Neural cell (in vitro differentiated cells): ENCODE data around the gene CFAP210. TPM values are rescaled to one million over a fixed set of nuclear protein-coding genes. Genes with fewer than 3 reads are reported as not detected.

Experiments
- H2AFZ ChIP-seq: fragments of 200-600, 300-800 bp; sonication (generic), shearing (Covaris generic); 2 replicates; pipeline ENCODE4 v1.6.0; 2014; ENCODE audit warnings: low read depth, mild to moderate bottlenecking, antibody characterized with exemption, low read length, moderate library complexity
- H3F3A ChIP-seq: fragments of 200-600 bp; shearing (Covaris generic); 2 replicates; pipeline ENCODE4 v1.6.1; 2016; ENCODE audit warnings: mild to moderate bottlenecking, moderate library complexity, mixed read lengths, antibody characterized with exemption, low read length; ENCODE audit not compliant: insufficient read depth, poor library complexity, severe bottlenecking
- H3K27ac ChIP-seq: fragments of 200-600, 300-800 bp; sonication (generic), shearing (Covaris generic); 2 replicates; pipeline ENCODE4 v1.5.1; 2014; ENCODE audit warnings: mild to moderate bottlenecking, low read length, moderate library complexity
- H3K27me3 ChIP-seq: fragments of 300-800, 200-600 bp; sonication (generic), shearing (Covaris generic); 2 replicates; pipeline ENCODE4 v1.6.0; 2014; ENCODE audit warnings: mild to moderate bottlenecking, low read depth, low read length, moderate library complexity; ENCODE audit not compliant: insufficient read depth
- H3K36me3 ChIP-seq: fragments of 300-800, 200-600 bp; sonication (generic), shearing (Covaris generic); 2 replicates; pipeline ENCODE4 v1.5.1; 2014; ENCODE audit warnings: mild to moderate bottlenecking, antibody characterized with exemption, low read length, moderate library complexity; ENCODE audit not compliant: insufficient read depth
- H3K4me2 ChIP-seq: fragments of 300-800, 200-600 bp; sonication (generic), shearing (Covaris generic); 2 replicates; pipeline ENCODE4 v1.6.0; 2014; ENCODE audit warnings: mild to moderate bottlenecking, low read length
- H3K4me3 ChIP-seq: fragments of 300-800, 200-600 bp; sonication (generic), shearing (Covaris generic); 2 replicates; pipeline ENCODE4 v1.5.1; 2014; ENCODE audit warnings: mild to moderate bottlenecking, low read length, moderate library complexity
- H3K79me2 ChIP-seq: fragments of 200-600 bp; shearing (Covaris generic); replicated peaks from 2 replicates; pipeline ENCODE4 v1.6.0; 2014; ENCODE audit warnings: mild to moderate bottlenecking, low read length, moderate library complexity; ENCODE audit not compliant: insufficient read depth
- H3K9ac ChIP-seq: fragments of 300-800, 200-600 bp; sonication (generic), shearing (Covaris generic); 2 replicates; pipeline ENCODE4 v1.6.1; 2016; ENCODE audit warnings: mild to moderate bottlenecking, low read length, mixed read lengths
- H3K9me2 ChIP-seq: fragments of 200-600 bp; shearing (Covaris generic); 2 replicates; pipeline ENCODE4 v1.6.1; 2016; ENCODE audit warnings: mild to moderate bottlenecking, low read length, mixed read lengths; ENCODE audit not compliant: insufficient read depth
- H3K9me3 ChIP-seq: fragments of 200-600, 300-800 bp; sonication (generic), shearing (Covaris generic); 2 replicates; pipeline ENCODE4 v1.6.1; 2016; ENCODE audit warnings: mild to moderate bottlenecking, mixed run types, low read length, moderate library complexity, mixed read lengths
- H4K20me1 ChIP-seq: fragments of 200-600 bp; shearing (Covaris generic); 2 replicates; pipeline ENCODE4 v1.6.1; 2016; ENCODE audit warnings: mild to moderate bottlenecking, mixed run types; ENCODE audit not compliant: insufficient read depth
- CTCF ChIP-seq: fragments of 450-650 bp; IDR thresholded peaks from 2 replicates; pipeline ENCODE4 v1.5.1; 2014; ENCODE audit warnings: antibody characterized with exemption, mild to moderate bottlenecking, moderate library complexity; ENCODE audit not compliant: poor library complexity, severe bottlenecking
- EP300 ChIP-seq: fragments of 450-650 bp; conservative IDR thresholded peaks from 2 replicates; pipeline ENCODE4 v1.6.1; 2014; ENCODE audit warnings: antibody characterized with exemption, mild to moderate bottlenecking, moderate library complexity; ENCODE audit not compliant: poor library complexity, severe bottlenecking
- EZH2 ChIP-seq: fragments of 200-600, 300-800 bp; shearing (Covaris generic), sonication (generic); IDR thresholded peaks from 2 replicates; pipeline ENCODE4 v1.6.1; 2014; ENCODE audit warnings: antibody characterized with exemption, low read length, borderline replicate concordance, mild to moderate bottlenecking; ENCODE audit not compliant: insufficient read depth, poor library complexity, severe bottlenecking
- MXI1 ChIP-seq: fragments of 450-650 bp; conservative IDR thresholded peaks from 2 replicates; pipeline ENCODE4 v1.6.1; 2014; ENCODE audit warnings: antibody characterized with exemption, mild to moderate bottlenecking; ENCODE audit not compliant: poor library complexity, severe bottlenecking
- POLR2AphosphoS5 ChIP-seq: IDR thresholded peaks from 2 replicates; pipeline ENCODE4 v1.6.1; 2012
- RAD21 ChIP-seq: fragments of 450-650 bp; conservative IDR thresholded peaks from 2 replicates; pipeline ENCODE4 v1.6.1; 2014; ENCODE audit warnings: antibody characterized with exemption, mild to moderate bottlenecking, moderate library complexity
- REST ChIP-seq: IDR thresholded peaks from 2 replicates; pipeline ENCODE4 v1.6.1; 2012; ENCODE audit warnings: borderline replicate concordance
- SMC3 ChIP-seq: fragments of 450-650 bp; conservative IDR thresholded peaks from 2 replicates; pipeline ENCODE4 v1.6.1; 2014; ENCODE audit warnings: antibody characterized with exemption, mild to moderate bottlenecking, moderate library complexity; ENCODE audit not compliant: poor library complexity
- TAF1 ChIP-seq: IDR thresholded peaks from 2 replicates; pipeline ENCODE4 v1.6.1; 2012; ENCODE audit warnings: low read depth
- polyA plus RNA-seq: library from polyadenylated mRNA; depleted of rRNA; stranded (reverse); fragments of >200 nt; gene quantifications from 2 replicates; pipeline ENCODE4 v1.2.3, GENCODE V29; 2014

The CFAP210 gene
- polyA plus RNA-seq, 1 donor from 2014 or later, result 0.20 TPM

GRCh38 chr2:169644173-169644572 lies 50.0 kb downstream of the CFAP210 start:
- Histone ChIP-seq H3K9me3 (no peaks in the 10 kb centered on the region), H3K36me3 (no peaks in the 10 kb centered on the region), H3K27me3 (no peaks in the 10 kb centered on the region), H3K9ac (no peak overlapping the region), H3K79me2 (no peaks in the 10 kb centered on the region), H3K9me2 (no peaks in the 10 kb centered on the region), H3F3A (no peaks in the 10 kb centered on the region), H3K27ac (no peak overlapping the region), H4K20me1 (no peaks in the 10 kb centered on the region), H3K4me2 (no peak overlapping the region), H3K4me3 (no peak overlapping the region), H2AFZ (no peak overlapping the region)
- TF ChIP-seq EZH2, result no peak
- TF ChIP-seq SMC3, result no peak
- no peak for TF ChIP-seq MXI1
- no peak for TF ChIP-seq REST
- TF ChIP-seq EP300, result no peak
- TF ChIP-seq TAF1, result no peak
- TF ChIP-seq POLR2AphosphoS5, result no peak
- TF ChIP-seq RAD21, result no peak
- TF ChIP-seq CTCF, result no peak

GRCh38 chr2:169641464-169641863 lies 52.7 kb downstream of the CFAP210 start:
- no peaks in the 10 kb centered on the region for H3K27me3 ChIP-seq
- H4K20me1 ChIP-seq, result no peaks in the 10 kb centered on the region

More at GRCh38 chr2:169641464-169641863, 52.7 kb downstream of the CFAP210 start:
- H3F3A ChIP-seq, result no peaks in the 10 kb centered on the region
- H3K4me3 ChIP-seq, result no peak overlapping the region
- H3K9ac ChIP-seq, result no peak overlapping the region
- H3K36me3 ChIP-seq, result peaks cover 9% of the 10 kb centered on the region
- TF ChIP-seq TAF1, result no peak
- no peak for TF ChIP-seq POLR2AphosphoS5
- TF ChIP-seq CTCF, result no peak
- TF ChIP-seq MXI1, result no peak
- no peak for TF ChIP-seq RAD21
- no peak for TF ChIP-seq EP300
- no peak for TF ChIP-seq EZH2
- TF ChIP-seq SMC3, result no peak
- H3K79me2 ChIP-seq, result no peaks in the 10 kb centered on the region
- H3K9me2 ChIP-seq, result no peaks in the 10 kb centered on the region
- no peak overlapping the region for H3K4me2 ChIP-seq
- H2AFZ ChIP-seq, result no peak overlapping the region
- no peak overlapping the region for H3K27ac ChIP-seq
- H3K9me3 ChIP-seq, result no peaks in the 10 kb centered on the region
